Stomach (tissue), 4 donors: ENCODE measurements around the gene CACNA2D3.
"Not testable (repeated sequence)": the region's sequence is repeated elsewhere in the genome, so short reads cannot be mapped to it uniquely, and the experiment has no call there.

ENCODE experiments used
- EP300 ChIP-seq: sonication (generic); formaldehyde crosslinking; IDR thresholded peaks from one replicate; pipeline ENCODE4 v1.6.1; 2017; ENCODE audit warnings: antibody characterized with exemption
- POLR2A ChIP-seq, 4 donors: fragments of 450-650 bp; IDR thresholded peaks; one replicate each; pipeline ENCODE4 v1.6.1; 2016; ENCODE audit warnings: antibody characterized with exemption in 4 of 4, control low read depth in 2 of 4, mild to moderate bottlenecking in 1 of 4, moderate library complexity in 1 of 4
- POLR2AphosphoS5 ChIP-seq, 3 donors: sonication (generic); formaldehyde crosslinking; IDR thresholded peaks; one replicate each; pipeline ENCODE4 v1.6.1; 2016; ENCODE audit warnings: antibody characterized with exemption in 3 of 3

GRCh38 chr3:54116129-54116528 is 6.2 kb upstream of the CACNA2D3 start:
- not testable (repeated sequence) for TF ChIP-seq EP300; POLR2AphosphoS5 (IDR thresholded peaks at IDR 0.05); POLR2A (IDR thresholded peaks at IDR 0.05)
